ENCODE data around the gene HABP4. TPM values are rescaled to one million over a fixed set of nuclear protein-coding genes. Genes with fewer than 3 reads are reported as not detected.

HABP4 gene
- total and polyA plus RNA-seq, 9 of the 15 experiments (the other 6 are each of a cell fraction or from before 2014, with no cell fraction given) = 0.38 to 2.4 (median 1.9) TPM

DNA sequence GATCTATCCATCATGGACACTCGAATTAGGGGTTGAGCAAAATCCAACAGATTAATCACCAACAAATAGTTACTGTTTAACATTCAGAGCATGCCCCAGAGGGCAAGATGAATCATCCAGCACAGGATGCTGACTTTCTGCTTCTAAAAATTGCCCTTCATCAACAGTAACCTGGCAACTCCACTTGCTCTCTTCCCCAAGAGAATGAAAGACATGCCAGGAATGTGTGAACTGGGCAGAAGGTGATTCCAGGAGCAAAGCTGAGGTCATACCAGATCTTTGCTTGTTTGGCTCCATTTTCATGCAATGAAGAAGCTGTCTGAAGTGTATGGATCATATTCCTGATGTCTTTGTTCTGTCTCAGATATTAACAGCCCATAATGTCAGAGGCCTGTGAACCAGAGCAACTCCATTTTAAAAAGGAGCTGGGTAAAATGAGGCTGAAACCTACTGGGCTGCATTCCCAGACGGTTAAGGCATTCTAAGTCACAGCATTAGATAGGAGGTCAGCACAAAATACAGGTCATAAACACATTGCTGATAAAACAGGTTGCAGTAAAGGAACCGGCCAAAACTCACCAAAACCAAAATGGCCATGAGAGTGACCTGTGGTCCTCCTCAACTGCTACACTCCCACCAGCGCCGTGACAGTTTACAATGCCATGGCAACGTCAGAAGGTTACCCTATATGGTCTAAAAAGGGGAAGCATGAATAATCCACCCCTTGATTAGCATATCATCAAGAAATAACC lies 29.3 kb upstream of the HABP4 start (continued):
- TF ChIP-seq, protein P1, sequence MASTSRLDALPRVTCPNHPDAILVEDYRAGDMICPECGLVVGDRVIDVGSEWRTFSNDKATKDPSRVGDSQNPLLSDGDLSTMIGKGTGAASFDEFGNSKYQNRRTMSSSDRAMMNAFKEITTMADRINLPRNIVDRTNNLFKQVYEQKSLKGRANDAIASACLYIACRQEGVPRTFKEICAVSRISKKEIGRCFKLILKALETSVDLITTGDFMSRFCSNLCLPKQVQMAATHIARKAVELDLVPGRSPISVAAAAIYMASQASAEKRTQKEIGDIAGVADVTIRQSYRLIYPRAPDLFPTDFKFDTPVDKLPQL (IDR thresholded peaks at IDR 0.05; ENCODE audit: extremely low read depth, insufficient read length) = no peak
- TF ChIP-seq ZFP36 (IDR thresholded peaks at IDR 0.05; ENCODE audit: low read depth, low read length, partially characterized antibody) (no peak), C11orf30 (IDR thresholded peaks at IDR 0.05; ENCODE audit: low read depth) (no peak), NR4A1 (CRISPR knock-in tag; IDR thresholded peaks at IDR 0.05) (peak; percentile 99), NR4A1 (tag; IDR thresholded peaks at IDR 0.05) (peak; percentile 100), SP1 (CRISPR knock-in tag; IDR thresholded peaks at IDR 0.05) (no peak), ZNF444 (CRISPR knock-in tag; IDR thresholded peaks at IDR 0.05) (peak; percentile 98), PCBP1 (IDR thresholded peaks at IDR 0.05; ENCODE audit: low read depth, low read length, poor library complexity, severe bottlenecking) (no peak), NELFE (IDR thresholded peaks at IDR 0.05; ENCODE audit: insufficient read depth, insufficient read length) (no peak), RBFOX2 (IDR thresholded peaks at IDR 0.05; ENCODE audit: low read depth, low read length) (no peak), ZNF696 (CRISPR knock-in tag; conservative IDR thresholded peaks at IDR 0.05) (peak; percentile 83; the same call in 1 of the 2 replicates), BRCA1 (IDR thresholded peaks at IDR 0.05) (no peak), BRCA1 (CRISPR knock-in tag; IDR thresholded peaks at IDR 0.05) (no peak), RBM25 (IDR thresholded peaks at IDR 0.05; ENCODE audit: low read depth, low read length, severe bottlenecking) (no peak), TCF7 (IDR thresholded peaks at IDR 0.05; ENCODE audit: borderline replicate concordance) (no peak), CBX5 (IDR thresholded peaks at IDR 0.05; ENCODE audit: borderline replicate concordance, low read depth) (no peak), HDAC1 (IDR thresholded peaks at IDR 0.05) (no peak; a peak in 1 of 4 replicates), ZNF586 (CRISPR knock-in tag; conservative IDR thresholded peaks at IDR 0.05) (peak; percentile 95)
- TF ChIP-seq, protein P2, sequence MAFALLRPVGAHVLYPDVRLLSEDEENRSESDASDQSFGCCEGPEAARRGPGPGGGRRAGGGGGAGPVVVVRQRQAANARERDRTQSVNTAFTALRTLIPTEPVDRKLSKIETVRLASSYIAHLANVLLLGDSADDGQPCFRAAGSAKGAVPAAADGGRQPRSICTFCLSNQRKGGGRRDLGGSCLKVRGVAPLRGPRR (CRISPR knock-in tag; IDR thresholded peaks at IDR 0.05) = peak; percentile 98
- TF ChIP-seq, protein P3, sequence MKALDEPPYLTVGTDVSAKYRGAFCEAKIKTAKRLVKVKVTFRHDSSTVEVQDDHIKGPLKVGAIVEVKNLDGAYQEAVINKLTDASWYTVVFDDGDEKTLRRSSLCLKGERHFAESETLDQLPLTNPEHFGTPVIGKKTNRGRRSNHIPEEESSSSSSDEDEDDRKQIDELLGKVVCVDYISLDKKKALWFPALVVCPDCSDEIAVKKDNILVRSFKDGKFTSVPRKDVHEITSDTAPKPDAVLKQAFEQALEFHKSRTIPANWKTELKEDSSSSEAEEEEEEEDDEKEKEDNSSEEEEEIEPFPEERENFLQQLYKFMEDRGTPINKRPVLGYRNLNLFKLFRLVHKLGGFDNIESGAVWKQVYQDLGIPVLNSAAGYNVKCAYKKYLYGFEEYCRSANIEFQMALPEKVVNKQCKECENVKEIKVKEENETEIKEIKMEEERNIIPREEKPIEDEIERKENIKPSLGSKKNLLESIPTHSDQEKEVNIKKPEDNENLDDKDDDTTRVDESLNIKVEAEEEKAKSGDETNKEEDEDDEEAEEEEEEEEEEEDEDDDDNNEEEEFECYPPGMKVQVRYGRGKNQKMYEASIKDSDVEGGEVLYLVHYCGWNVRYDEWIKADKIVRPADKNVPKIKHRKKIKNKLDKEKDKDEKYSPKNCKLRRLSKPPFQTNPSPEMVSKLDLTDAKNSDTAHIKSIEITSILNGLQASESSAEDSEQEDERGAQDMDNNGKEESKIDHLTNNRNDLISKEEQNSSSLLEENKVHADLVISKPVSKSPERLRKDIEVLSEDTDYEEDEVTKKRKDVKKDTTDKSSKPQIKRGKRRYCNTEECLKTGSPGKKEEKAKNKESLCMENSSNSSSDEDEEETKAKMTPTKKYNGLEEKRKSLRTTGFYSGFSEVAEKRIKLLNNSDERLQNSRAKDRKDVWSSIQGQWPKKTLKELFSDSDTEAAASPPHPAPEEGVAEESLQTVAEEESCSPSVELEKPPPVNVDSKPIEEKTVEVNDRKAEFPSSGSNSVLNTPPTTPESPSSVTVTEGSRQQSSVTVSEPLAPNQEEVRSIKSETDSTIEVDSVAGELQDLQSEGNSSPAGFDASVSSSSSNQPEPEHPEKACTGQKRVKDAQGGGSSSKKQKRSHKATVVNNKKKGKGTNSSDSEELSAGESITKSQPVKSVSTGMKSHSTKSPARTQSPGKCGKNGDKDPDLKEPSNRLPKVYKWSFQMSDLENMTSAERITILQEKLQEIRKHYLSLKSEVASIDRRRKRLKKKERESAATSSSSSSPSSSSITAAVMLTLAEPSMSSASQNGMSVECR (CRISPR knock-in tag; IDR thresholded peaks at IDR 0.05) = no peak
- TF ChIP-seq, protein P4, sequence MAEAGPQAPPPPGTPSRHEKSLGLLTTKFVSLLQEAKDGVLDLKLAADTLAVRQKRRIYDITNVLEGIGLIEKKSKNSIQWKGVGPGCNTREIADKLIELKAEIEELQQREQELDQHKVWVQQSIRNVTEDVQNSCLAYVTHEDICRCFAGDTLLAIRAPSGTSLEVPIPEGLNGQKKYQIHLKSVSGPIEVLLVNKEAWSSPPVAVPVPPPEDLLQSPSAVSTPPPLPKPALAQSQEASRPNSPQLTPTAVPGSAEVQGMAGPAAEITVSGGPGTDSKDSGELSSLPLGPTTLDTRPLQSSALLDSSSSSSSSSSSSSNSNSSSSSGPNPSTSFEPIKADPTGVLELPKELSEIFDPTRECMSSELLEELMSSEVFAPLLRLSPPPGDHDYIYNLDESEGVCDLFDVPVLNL (CRISPR knock-in tag; IDR thresholded peaks at IDR 0.05; ENCODE audit: low read depth) = no peak
